ENCODE measurements around the gene OPA3.

OPA3 gene

GRCh38 chr19:45560686-45561085 is 23.9 kb downstream of the OPA3 start:
- no peak for DNase-seq

GRCh38 chr19:45560038-45560437 is 24.6 kb downstream of the OPA3 start:
- DNase-seq: no peak

- peak; percentile 65 for DNase-seq
These were observed 26.2 kb downstream of the OPA3 start for GRCh38 chr19:45558399-45558878.

DNA sequence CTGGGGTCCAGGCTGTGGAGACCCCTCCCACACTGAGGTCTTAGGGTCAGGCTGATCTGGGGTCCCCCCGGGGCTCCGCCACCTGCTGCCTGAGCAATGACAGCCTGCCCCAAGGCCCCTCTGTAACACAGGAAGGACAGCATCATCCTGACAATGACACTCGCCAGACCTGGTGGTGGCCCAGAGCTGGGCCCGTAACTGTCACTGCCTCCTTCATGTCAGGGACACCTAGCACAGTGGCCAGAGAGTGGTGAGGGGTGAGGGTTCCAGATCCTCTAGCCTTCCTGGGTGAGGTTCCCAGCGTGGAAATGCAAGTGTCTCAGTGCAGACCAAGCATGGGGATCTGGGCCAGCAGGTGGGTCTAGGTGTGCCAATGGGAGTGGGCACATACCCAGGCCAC is 27.8 kb downstream of the OPA3 start:
- no peak for DNase-seq

GRCh38 chr19:45554481-45554880 is 30.1 kb downstream of the OPA3 start:
- no peak for DNase-seq

DNA sequence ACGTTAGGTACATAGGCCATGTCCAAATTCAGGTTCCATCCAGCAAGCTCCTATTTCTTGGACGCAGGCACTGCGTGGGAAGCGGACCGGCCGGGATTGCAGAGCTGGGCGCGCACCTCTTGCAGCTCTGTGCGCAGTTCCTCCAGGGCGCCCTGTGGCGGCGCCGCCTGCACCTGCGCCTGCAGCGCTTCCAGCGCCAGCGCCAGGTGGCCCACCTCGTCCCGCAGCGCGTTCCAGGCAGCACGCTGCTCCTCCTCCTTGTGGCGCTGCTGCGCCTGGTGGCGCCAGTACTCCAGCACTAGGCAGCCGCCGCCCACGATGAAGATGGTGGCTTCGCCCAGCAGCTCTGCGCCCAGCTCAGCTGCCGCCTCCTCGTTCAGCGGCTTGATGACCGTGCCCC is 31.1 kb downstream of the OPA3 start:
- DNase-seq: no peak

- DNase-seq: no peak
These were observed 36.5 kb downstream of the OPA3 start for GRCh38 chr19:45547965-45548609.

DNA sequence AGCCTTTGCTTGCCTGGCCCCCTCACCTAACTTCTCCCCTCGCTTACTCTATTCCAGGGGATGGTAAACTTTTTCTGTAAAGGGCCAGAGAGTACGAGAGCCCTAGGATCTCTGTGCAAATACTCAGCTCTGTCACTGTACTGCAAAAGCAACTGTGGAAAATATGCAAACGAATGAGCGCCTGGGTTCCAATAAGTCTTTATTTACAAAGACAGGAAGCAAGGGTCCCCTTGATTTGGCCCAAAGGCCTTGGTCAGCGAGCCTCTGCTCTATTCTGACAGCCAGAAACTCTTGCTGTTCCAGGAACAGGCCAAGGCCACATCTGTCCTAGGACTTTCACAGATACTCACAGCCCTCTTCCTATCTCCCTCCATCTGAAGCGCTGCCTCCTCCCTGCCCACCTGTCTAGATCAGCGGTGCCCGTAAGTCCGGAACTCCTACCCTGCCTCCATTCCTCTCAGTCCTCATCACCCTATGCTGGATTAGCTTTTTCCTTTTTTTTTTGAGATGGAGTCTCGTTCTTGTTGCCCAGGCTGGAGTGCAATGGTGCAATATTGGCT is 37.3 kb downstream of the OPA3 start:
- no peak for DNase-seq

DNA sequence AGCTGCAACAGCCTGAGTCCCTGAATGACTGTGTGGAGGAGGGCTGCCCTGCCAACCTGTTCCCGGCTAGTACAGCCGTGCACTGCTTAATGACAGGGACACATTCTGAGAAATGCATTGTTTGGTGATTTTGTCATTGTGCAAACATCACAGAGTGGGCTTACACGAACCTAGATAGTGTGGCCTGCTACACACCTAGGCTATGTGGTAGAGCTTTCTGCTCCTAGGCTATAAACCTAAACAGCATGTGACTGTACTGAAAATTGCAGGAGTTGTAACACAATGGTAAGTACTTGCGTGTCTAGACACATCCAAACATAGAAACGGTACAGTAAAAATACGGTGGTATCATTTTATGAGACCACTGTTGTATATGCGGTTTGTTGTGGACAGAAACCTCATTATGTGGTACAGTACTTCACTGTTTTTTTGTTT is 42.4 kb downstream of the OPA3 start:
- DNase-seq: no peak

- DNase-seq: no peak
These were observed 45.1 kb downstream of the OPA3 start for GRCh38 chr19:45539459-45539858.

GRCh38 chr19:45531349-45531748 is 53.3 kb downstream of the OPA3 start:
- no peak for DNase-seq

GRCh38 chr19:45529420-45529785 is 55.2 kb downstream of the OPA3 start:
- no peak for DNase-seq

- DNase-seq: peak; percentile 33
These were observed 55.7 kb downstream of the OPA3 start for GRCh38 chr19:45528744-45529419.

- no peak for DNase-seq
These were observed 56.4 kb downstream of the OPA3 start for GRCh38 chr19:45528149-45528743.

DNA sequence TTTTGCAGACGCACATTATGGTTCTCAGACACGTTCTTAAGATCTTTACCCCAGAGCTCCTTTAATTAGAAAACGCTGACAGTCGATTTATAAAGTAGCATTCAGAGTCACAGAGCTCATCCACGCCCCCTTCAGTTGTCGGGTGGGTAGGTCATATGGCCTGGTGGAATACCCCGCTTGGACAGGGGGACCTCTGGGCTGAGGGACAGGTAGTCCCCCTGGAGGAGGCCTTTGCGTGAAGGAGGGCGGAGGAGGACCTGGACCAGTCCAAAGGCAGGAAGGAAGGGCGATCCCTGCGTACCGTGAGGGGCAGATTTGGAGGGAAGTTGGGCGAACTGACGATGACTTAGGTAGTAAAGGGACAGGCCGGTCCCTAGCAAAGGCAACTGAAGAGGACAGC is 56.9 kb downstream of the OPA3 start:
- no peak for DNase-seq

DNA sequence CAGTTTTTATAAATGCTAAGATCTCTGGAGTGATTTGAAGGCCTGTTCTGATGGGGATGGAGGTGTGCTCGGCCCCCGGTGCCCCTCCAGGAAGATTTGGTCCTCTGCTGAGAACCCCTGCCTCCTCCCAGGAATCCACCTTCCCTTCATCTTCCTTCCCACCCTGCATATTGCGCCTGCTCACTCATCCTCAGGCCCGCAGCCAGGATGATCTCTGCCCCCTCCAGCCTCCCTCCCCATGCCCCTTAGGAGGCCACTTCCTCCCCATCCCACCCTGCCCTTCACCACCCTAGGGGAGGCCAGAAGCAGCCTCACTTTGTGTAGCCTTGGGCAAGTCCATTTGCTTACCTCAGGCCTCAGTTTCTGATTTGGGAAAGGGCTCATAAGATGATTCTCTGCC is 57.6 kb downstream of the OPA3 start:
- no peak for DNase-seq

DNA sequence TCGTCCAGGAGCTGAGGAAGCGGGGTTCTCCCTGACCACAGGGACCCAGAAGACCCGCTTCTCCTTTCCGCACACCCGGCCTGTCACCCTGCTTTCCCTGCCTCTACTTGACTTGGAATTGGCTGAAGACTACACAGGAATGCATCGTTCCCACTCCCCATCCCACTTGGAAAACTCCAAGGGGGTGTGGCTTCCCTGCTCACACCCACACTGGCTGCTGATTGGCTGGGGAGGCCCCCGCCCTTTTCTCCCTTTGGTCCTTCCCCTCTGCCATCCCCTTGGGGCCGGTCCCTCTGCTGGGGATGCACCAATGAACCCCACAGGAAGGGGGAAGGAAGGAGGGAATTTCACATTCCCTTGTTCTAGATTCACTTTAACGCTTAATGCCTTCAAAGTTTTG is 58.5 kb downstream of the OPA3 start:
- no peak for DNase-seq

- no peak for DNase-seq
These were observed 60.0 kb downstream of the OPA3 start for GRCh38 chr19:45524575-45525129.

DNA sequence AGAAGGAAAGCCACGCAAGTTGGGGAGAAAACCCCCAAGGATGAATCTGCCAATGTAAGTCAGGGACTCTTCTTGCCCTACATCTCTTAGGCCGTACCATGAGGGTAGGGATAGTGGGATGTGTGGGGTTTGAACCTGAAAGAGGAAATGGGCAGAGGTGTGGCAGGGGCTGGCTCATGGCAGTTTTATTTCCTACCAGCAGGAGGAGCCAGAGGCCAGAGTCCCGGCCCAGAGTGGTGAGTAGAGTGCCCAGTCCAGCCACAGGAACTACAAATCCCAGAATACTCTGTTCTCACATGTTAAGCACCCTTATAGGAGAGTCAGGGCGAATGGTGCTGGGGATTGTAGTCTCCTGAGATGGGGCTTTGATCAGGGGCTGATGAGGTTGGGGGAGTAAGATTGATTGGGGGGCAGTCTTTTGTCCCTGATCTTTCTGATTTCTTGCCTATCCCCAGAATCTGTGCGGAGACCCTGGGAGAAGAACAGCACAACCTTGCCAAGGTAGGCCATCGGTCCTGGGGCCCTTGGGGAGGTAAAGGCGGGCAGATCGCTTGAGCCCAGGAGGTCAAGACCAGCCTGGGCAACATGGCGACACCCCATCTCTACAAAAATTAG is 60.9 kb downstream of the OPA3 start:
- peak; percentile 75 for DNase-seq

- no peak for DNase-seq
These were observed 62.3 kb downstream of the OPA3 start for GRCh38 chr19:45522010-45522941.

- no peak for DNase-seq
These were observed 66.2 kb downstream of the OPA3 start for GRCh38 chr19:45518469-45518826.

All from activated T-cell treated with anti-CD3 and anti-CD28 coated beads, Interleukin-2, amount 50 U/mL, for 1 hour (primary cell).